ENCODE results near the gene LONRF2. TPM values are rescaled to one million over a fixed set of nuclear protein-coding genes. Genes with fewer than 3 reads are reported as not detected.

Gene LONRF2
- total RNA-seq, 1 experiment from 2014 or later = 1.6 TPM

GRCh38 chr2:100243631-100244030, 78.7 kb downstream of the LONRF2 start:
- Histone ChIP-seq H4K20me1 (ENCODE audit: insufficient read depth) (no peaks in the 10 kb centered on the region), H3K9me3 (ENCODE audit: control insufficient read depth in 1 of 2, insufficient read depth in 1 of 2, low read depth in 1 of 2, low read length in 2 of 2) (no peaks in the 10 kb centered on the region), H3K36me3 (ENCODE audit: control insufficient read depth in 1 of 2, insufficient read depth in 2 of 2, low read length in 2 of 2) (no peaks in the 10 kb centered on the region), H2AFZ (ENCODE audit: low read depth, low read length, poor library complexity, severe bottlenecking) (no peak overlapping the region), H3K27ac (ENCODE audit: low read depth, low read length) (no peak overlapping the region), H3K9ac (ENCODE audit: low read length) (no peak overlapping the region), H3K9me2 (ENCODE audit: insufficient read depth) (no peaks in the 10 kb centered on the region), H3K79me2 (ENCODE audit: insufficient read depth, low read length) (no peaks in the 10 kb centered on the region), H3K4me3 (replicated peaks in 1 of 2; ENCODE audit: low read depth in 1 of 2, low read length in 2 of 2) (no peak overlapping the region), H3K4me1 (ENCODE audit: control insufficient read depth in 1 of 2, insufficient read depth in 2 of 2, low read length in 2 of 2) (no peaks in the 10 kb centered on the region), H3K27me3 (ENCODE audit: insufficient read depth, low read length) (peaks cover 4% of the 10 kb centered on the region; the same call in 1 of the 2 replicates), H3K4me2 (ENCODE audit: low read length) (no peak overlapping the region)
- ChIA-PET CTCF (interaction anchor here (1.0 kb wide), 1 partner anchor 684 kb away, joined by 3 read pairs; no protein-coding TSS in a partner anchor), POLR2A (no interaction called here), RAD21 (ENCODE audit: low non-redundant PET in 1 of 2, low total read pairs in 2 of 2, uncharacterized antibody in 2 of 2, unreplicated experiment in 2 of 2) (no interaction called here)
- TF ChIP-seq EZH2phosphoT487 (IDR thresholded peaks at IDR 0.05; ENCODE audit: borderline replicate concordance) (no peak), ELF1 (IDR thresholded peaks at IDR 0.05; ENCODE audit: borderline replicate concordance, low read depth) (no peak), EGR1 (IDR thresholded peaks at IDR 0.05; ENCODE audit: low read depth) (no peak), REST (IDR thresholded peaks at IDR 0.05; ENCODE audit: low read depth) (no peak), SP1 (IDR thresholded peaks at IDR 0.05; ENCODE audit: low read depth) (no peak), RAD21 (IDR thresholded peaks at IDR 0.05; ENCODE audit: low read depth) (no peak), POLR2A (IDR thresholded peaks at IDR 0.05; ENCODE audit: borderline replicate concordance, extremely low read depth, insufficient read depth, insufficient read length) (no peak), CBX3 (IDR thresholded peaks at IDR 0.05; ENCODE audit: low read depth) (no peak), FOSL1 (IDR thresholded peaks at IDR 0.05; ENCODE audit: low read depth) (no peak), ZNF274 (IDR thresholded peaks at IDR 0.05; ENCODE audit: low read depth, low read length) (no peak), YY1 (IDR thresholded peaks at IDR 0.05; ENCODE audit: extremely low read depth, insufficient replicate concordance, low read depth, low read length) (no peak), CEBPB (IDR thresholded peaks at IDR 0.05; ENCODE audit: low read depth) (no peak), EZH2 (IDR thresholded peaks at IDR 0.05) (no peak), ZFX (IDR thresholded peaks at IDR 0.05) (no peak), SIN3A (IDR thresholded peaks at IDR 0.05; ENCODE audit: low read depth) (no peak), SRF (IDR thresholded peaks at IDR 0.05; ENCODE audit: low read depth) (no peak)
- TF ChIP-seq, protein P1, sequence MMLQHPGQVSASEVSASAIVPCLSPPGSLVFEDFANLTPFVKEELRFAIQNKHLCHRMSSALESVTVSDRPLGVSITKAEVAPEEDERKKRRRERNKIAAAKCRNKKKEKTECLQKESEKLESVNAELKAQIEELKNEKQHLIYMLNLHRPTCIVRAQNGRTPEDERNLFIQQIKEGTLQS (IDR thresholded peaks at IDR 0.05) = no peak
- TF ChIP-seq, protein P2, sequence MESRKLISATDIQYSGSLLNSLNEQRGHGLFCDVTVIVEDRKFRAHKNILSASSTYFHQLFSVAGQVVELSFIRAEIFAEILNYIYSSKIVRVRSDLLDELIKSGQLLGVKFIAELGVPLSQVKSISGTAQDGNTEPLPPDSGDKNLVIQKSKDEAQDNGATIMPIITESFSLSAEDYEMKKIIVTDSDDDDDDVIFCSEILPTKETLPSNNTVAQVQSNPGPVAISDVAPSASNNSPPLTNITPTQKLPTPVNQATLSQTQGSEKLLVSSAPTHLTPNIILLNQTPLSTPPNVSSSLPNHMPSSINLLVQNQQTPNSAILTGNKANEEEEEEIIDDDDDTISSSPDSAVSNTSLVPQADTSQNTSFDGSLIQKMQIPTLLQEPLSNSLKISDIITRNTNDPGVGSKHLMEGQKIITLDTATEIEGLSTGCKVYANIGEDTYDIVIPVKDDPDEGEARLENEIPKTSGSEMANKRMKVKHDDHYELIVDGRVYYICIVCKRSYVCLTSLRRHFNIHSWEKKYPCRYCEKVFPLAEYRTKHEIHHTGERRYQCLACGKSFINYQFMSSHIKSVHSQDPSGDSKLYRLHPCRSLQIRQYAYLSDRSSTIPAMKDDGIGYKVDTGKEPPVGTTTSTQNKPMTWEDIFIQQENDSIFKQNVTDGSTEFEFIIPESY (IDR thresholded peaks at IDR 0.05; ENCODE audit: extremely low read depth, insufficient replicate concordance, low read length) = no peak
- TF ChIP-seq, protein P3, sequence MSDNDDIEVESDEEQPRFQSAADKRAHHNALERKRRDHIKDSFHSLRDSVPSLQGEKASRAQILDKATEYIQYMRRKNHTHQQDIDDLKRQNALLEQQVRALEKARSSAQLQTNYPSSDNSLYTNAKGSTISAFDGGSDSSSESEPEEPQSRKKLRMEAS (IDR thresholded peaks at IDR 0.05) = no peak
- ATAC-seq (no peak), DNase-seq (ENCODE audit: low read depth, low spot score) (no peak)
- no TSS peak for BruUV-seq (replicated peaks)
- intact Hi-C loops (cut with micrococcal nuclease) = loop anchor here (1.0 to 5.0 kb wide), 4 partner anchors 66 to 684 kb away; no protein-coding TSS in a partner anchor

All from HCT116 (cell line).